MM.1S (cell line): ENCODE results near the gene S100A9.

ENCODE experiments used
- DNase-seq: peaks from one replicate; pipeline ENCODE4 v3.0.0-alpha.2; 2015
- H2AFZ ChIP-seq: fragments of 300-600 bp; sonication (generic); 2 replicates; pipeline ENCODE4 v1.6.0; 2016; ENCODE audit warnings: antibody characterized with exemption, low read length
- H3F3A ChIP-seq: fragments of 300-600 bp; sonication (generic); 2 replicates; pipeline ENCODE4 v1.6.1; 2016; ENCODE audit warnings: mild to moderate bottlenecking, antibody characterized with exemption, low read length, moderate library complexity, mixed read lengths; ENCODE audit not compliant: insufficient read depth
- H3K27ac ChIP-seq: fragments of 300-600 bp; sonication (generic); 2 replicates; pipeline ENCODE4 v1.5.1; 2016; ENCODE audit warnings: mild to moderate bottlenecking, low read length
- H3K27me3 ChIP-seq: fragments of 300-600 bp; sonication (generic); replicated peaks from 2 replicates; pipeline ENCODE4 v1.6.0; 2016; ENCODE audit warnings: low read length; ENCODE audit not compliant: insufficient read depth
- H3K36me3 ChIP-seq: fragments of 300-600 bp; sonication (generic); replicated peaks from 2 replicates; pipeline ENCODE4 v1.6.1; 2016; ENCODE audit warnings: mild to moderate bottlenecking, low read length, mixed read lengths; ENCODE audit not compliant: insufficient read depth
- H3K4me1 ChIP-seq: fragments of 300-600 bp; sonication (generic); 2 replicates; pipeline ENCODE4 v1.6.1; 2016; ENCODE audit warnings: low read length, mixed read lengths
- H3K4me2 ChIP-seq: fragments of 300-600 bp; sonication (generic); 2 replicates; pipeline ENCODE4 v1.6.0; 2016; ENCODE audit warnings: low read depth, low read length
- H3K4me3 ChIP-seq: fragments of 300-600 bp; sonication (generic); 2 replicates; pipeline ENCODE4 v1.5.1; 2016; ENCODE audit warnings: low read length, mixed read lengths
- H3K79me2 ChIP-seq: fragments of 300-600 bp; sonication (generic); 2 replicates; pipeline ENCODE4 v1.6.1; 2016; ENCODE audit warnings: mixed run types, low read length, mixed read lengths
- H3K9ac ChIP-seq: fragments of 300-600 bp; sonication (generic); 2 replicates; pipeline ENCODE4 v1.6.1; 2016; ENCODE audit warnings: low read length, mixed read lengths
- H3K9me2 ChIP-seq: fragments of 300-600 bp; sonication (generic); replicated peaks from 2 replicates; pipeline ENCODE4 v1.6.1; 2016; ENCODE audit warnings: mild to moderate bottlenecking, low read length, mixed read lengths; ENCODE audit not compliant: insufficient read depth
- H3K9me3 ChIP-seq: fragments of 300-600 bp; sonication (generic); replicated peaks from 2 replicates; pipeline ENCODE4 v1.6.1; 2016; ENCODE audit warnings: mild to moderate bottlenecking, low read length, mixed read lengths; ENCODE audit not compliant: insufficient read depth
- H4K20me1 ChIP-seq: fragments of 300-600 bp; sonication (generic); 2 replicates; pipeline ENCODE4 v1.6.1; 2016; ENCODE audit warnings: mild to moderate bottlenecking, low read length, moderate library complexity, mixed read lengths; ENCODE audit not compliant: insufficient read depth
- EZH2 ChIP-seq: fragments of 300-600 bp; sonication (generic); optimal IDR thresholded peaks from 2 replicates; pipeline ENCODE3; 2017; ENCODE audit warnings: low read depth, mild to moderate bottlenecking, antibody characterized with exemption, low read length, mixed read lengths
- EZH2phosphoT487 ChIP-seq: fragments of 300-600 bp; sonication (generic); IDR thresholded peaks from 2 replicates; pipeline ENCODE4 v1.6.1; 2018; ENCODE audit warnings: antibody characterized with exemption, low read length
- TF ChIP-seq, protein P1 (sequence below): fragments of 300-600 bp; sonication (generic); IDR thresholded peaks from 2 replicates; pipeline ENCODE4 v1.5.1; 2016; ENCODE audit warnings: antibody characterized with exemption, low read length, mixed read lengths

S100A9 gene

GRCh38 chr1:153354515-153355193 is 3.0 kb upstream of the S100A9 start:
- no peak for DNase-seq
- H3K27me3 ChIP-seq: peaks cover 8% of the 10 kb centered on the region; the same call in 1 of the 2 replicates
- no peaks in the 10 kb centered on the region for H4K20me1 ChIP-seq
- no peak overlapping the region for H3K4me2 ChIP-seq
- H3K9me3 ChIP-seq: no peaks in the 10 kb centered on the region
- H3K4me1 ChIP-seq: 0 out of 2 replicates have a peak, but pooled peaks cover 3% of the 10 kb centered on the region
- no peak overlapping the region for H3K4me3 ChIP-seq
- no peak overlapping the region for H3K9ac ChIP-seq
- no peaks in the 10 kb centered on the region for H3K9me2 ChIP-seq
- TF ChIP-seq, protein P1, sequence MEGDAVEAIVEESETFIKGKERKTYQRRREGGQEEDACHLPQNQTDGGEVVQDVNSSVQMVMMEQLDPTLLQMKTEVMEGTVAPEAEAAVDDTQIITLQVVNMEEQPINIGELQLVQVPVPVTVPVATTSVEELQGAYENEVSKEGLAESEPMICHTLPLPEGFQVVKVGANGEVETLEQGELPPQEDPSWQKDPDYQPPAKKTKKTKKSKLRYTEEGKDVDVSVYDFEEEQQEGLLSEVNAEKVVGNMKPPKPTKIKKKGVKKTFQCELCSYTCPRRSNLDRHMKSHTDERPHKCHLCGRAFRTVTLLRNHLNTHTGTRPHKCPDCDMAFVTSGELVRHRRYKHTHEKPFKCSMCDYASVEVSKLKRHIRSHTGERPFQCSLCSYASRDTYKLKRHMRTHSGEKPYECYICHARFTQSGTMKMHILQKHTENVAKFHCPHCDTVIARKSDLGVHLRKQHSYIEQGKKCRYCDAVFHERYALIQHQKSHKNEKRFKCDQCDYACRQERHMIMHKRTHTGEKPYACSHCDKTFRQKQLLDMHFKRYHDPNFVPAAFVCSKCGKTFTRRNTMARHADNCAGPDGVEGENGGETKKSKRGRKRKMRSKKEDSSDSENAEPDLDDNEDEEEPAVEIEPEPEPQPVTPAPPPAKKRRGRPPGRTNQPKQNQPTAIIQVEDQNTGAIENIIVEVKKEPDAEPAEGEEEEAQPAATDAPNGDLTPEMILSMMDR: no peak; the same call in 1 of the 2 replicates
- no peak for TF ChIP-seq EZH2
- TF ChIP-seq EZH2phosphoT487: no peak
- H3K36me3 ChIP-seq: no peaks in the 10 kb centered on the region
- H3K27ac ChIP-seq: no peak overlapping the region
- no peaks in the 10 kb centered on the region for H3K79me2 ChIP-seq
- no peaks in the 10 kb centered on the region for H3F3A ChIP-seq
- no peak overlapping the region for H2AFZ ChIP-seq

GRCh38 chr1:153355445-153356071 is 2.1 kb upstream of the S100A9 start:
- no peak overlapping the region for H3K9ac ChIP-seq
- H3K4me1 ChIP-seq: 0 out of 2 replicates have a peak, but pooled peaks cover 3% of the 10 kb centered on the region
- no peaks in the 10 kb centered on the region for H3K9me2 ChIP-seq
- H3K27ac ChIP-seq: no peak overlapping the region
- TF ChIP-seq, protein P1: peak; percentile 75
- no peak for TF ChIP-seq EZH2phosphoT487
- peaks cover 8% of the 10 kb centered on the region; the same call in 1 of the 2 replicates for H3K27me3 ChIP-seq
- H3K4me2 ChIP-seq: no peak overlapping the region
- no peaks in the 10 kb centered on the region for H3K9me3 ChIP-seq
- H3K79me2 ChIP-seq: no peaks in the 10 kb centered on the region
- peak; percentile 74 for DNase-seq
- no peaks in the 10 kb centered on the region for H4K20me1 ChIP-seq
- H3K36me3 ChIP-seq: no peaks in the 10 kb centered on the region
- H3K4me3 ChIP-seq: no peak overlapping the region
- no peaks in the 10 kb centered on the region for H3F3A ChIP-seq
- no peak overlapping the region for H2AFZ ChIP-seq

DNA sequence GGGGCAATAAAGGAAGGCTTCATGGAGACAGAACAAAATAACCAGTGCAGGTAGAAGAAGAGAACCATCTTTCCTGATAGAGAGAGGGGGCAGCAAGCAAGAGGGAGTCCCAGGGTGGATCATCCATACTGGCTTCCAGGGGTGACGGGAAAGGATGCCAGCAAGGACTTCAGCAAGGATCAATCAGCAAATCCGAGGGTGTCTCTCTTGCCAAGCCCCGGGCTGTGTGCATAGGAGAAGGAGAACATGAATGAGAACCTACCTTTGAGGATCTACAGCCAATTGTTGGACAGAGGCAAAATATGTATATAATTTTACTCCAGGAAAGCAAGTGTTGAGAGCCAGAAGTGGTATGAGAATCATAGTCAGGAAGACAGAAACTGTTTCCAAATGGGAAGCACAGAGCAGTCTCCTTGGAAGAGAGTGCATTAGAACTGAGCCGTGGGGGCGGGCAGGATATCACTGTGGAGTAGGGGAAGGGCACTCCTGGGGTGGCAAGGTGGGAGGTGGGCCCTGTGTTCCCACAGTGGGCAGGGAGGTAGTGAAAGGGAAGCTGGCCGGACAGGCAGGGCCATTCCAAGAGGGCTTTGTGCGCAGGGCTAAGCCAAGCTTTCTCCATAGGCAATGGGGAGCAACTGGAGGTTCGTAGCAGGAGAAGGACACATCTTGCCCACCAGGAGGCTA is 1.1 kb upstream of the S100A9 start:
- Histone ChIP-seq H2AFZ (no peak overlapping the region), H3K4me1 (0 out of 2 replicates have a peak, but pooled peaks cover 3% of the 10 kb centered on the region), H4K20me1 (no peaks in the 10 kb centered on the region), H3K4me3 (no peak overlapping the region), H3K27me3 (no peaks in the 10 kb centered on the region), H3K36me3 (no peaks in the 10 kb centered on the region), H3K9me3 (no peaks in the 10 kb centered on the region), H3K4me2 (no peak overlapping the region), H3K9ac (no peak overlapping the region), H3K79me2 (no peaks in the 10 kb centered on the region), H3F3A (no peaks in the 10 kb centered on the region), H3K27ac (no peak overlapping the region), H3K9me2 (no peaks in the 10 kb centered on the region)
- TF ChIP-seq EZH2phosphoT487 (no peak), EZH2 (no peak)
- TF ChIP-seq, protein P1: no peak
- no peak for DNase-seq
